Stomach (tissue), 9 donors: ENCODE data around the gene SUSD5. TPM values are rescaled to one million over a fixed set of nuclear protein-coding genes. Genes with fewer than 3 reads are reported as not detected.

Experiments
- DNase-seq, 2 donors: peaks; one replicate each; pipeline versions ENCODE4 v3.0.0 to v3.0.0-alpha.2; 2013 to 2019
- H3K27ac ChIP-seq, 5 donors: fragments of 200-600 bp in 4 of 5; sonication (generic) in 4 of 5; one replicate each; pipeline ENCODE4 v1.5.1; 2013 to 2019; ENCODE audit warnings: mild to moderate bottlenecking in 1 of 5, moderate library complexity in 1 of 5
- H3K27me3 ChIP-seq, 3 donors: fragments of 200-600 bp; sonication (generic); one replicate each; pipeline ENCODE4 v1.5.1; 2017 to 2019; ENCODE audit warnings: mixed run types in 1 of 3
- H3K36me3 ChIP-seq, 4 donors: fragments of 200-600 bp; sonication (generic); 1 replicate in 3 of 4; 2 replicates in 1 of 4; pipeline ENCODE4 v1.5.1; 2016 to 2019
- H3K4me1 ChIP-seq, 4 donors: fragments of 200-600 bp; sonication (generic); one replicate each; pipeline ENCODE4 v1.5.1; 2016 to 2019
- H3K4me3 ChIP-seq, 4 donors: fragments of 200-600 bp; sonication (generic) in 3 of 4; one replicate each; pipeline ENCODE4 v1.5.1; 2016 to 2019; ENCODE audit warnings: mild to moderate bottlenecking in 1 of 4
- H3K9me3 ChIP-seq, 4 donors: fragments of 200-600 bp; sonication (generic); one replicate each; pipeline ENCODE4 v1.5.1; 2016 to 2019
- CTCF ChIP-seq, 7 experiments: fragments of 450-650 bp in 4 of 7; fragments of 200-600 bp in 3 of 7; sonication (generic) in 3 of 7; IDR thresholded peaks; one replicate each; pipeline ENCODE4 v1.5.1; 2016 to 2019; ENCODE audit warnings: antibody characterized with exemption in 7 of 7, control low read depth in 2 of 7, mild to moderate bottlenecking in 1 of 7
- EP300 ChIP-seq: sonication (generic); formaldehyde crosslinking; IDR thresholded peaks from one replicate; pipeline ENCODE4 v1.6.1; 2017; ENCODE audit warnings: antibody characterized with exemption
- POLR2A ChIP-seq, 4 donors: fragments of 450-650 bp; IDR thresholded peaks; one replicate each; pipeline ENCODE4 v1.6.1; 2016; ENCODE audit warnings: antibody characterized with exemption in 4 of 4, control low read depth in 2 of 4, mild to moderate bottlenecking in 1 of 4, moderate library complexity in 1 of 4
- POLR2AphosphoS5 ChIP-seq, 3 donors: sonication (generic); formaldehyde crosslinking; IDR thresholded peaks; one replicate each; pipeline ENCODE4 v1.6.1; 2016; ENCODE audit warnings: antibody characterized with exemption in 3 of 3
- WGBS, 5 donors: extraction: QIAGEN DNeasy Blood & Tissue Kit in 3 of 5; methylation state at CpG; one replicate each; pipeline versions ENCODE4 v1.1.5 to v1.1.7; 2013 to 2018; 5-methylcytosine and 5-hydroxymethylcytosine counted together
- intact Hi-C: fragments of 100-400 bp; cut with DNase I; formaldehyde crosslinking; loops from one replicate; pipeline ENCODE4 v1.15.1; 2023; ENCODE audit warnings: low total_unique reads
- polyA plus RNA-seq, 3 donors: library from polyadenylated mRNA; stranded (reverse); fragments of 200-250 nt; gene quantifications; one replicate each; pipeline ENCODE4 v1.2.3, GENCODE V29; 2013
- total RNA-seq, 5 donors: library from RNA; depleted of rRNA; stranded (reverse); fragments of >200 nt; gene quantifications; one replicate each; pipeline versions ENCODE4 v1.1.0 to v1.2.3, GENCODE V29; 2014 to 2016
- donor health status: healthy with polysubstance abuse.
- donor health status: Bipolar disorder and iron deficiency.
- donor health status: healthy.

Gene SUSD5
- total and polyA plus RNA-seq, 8 donors, result 0.25 to 4.6 (median 0.58) TPM; not detected in 3

- H3K4me3 ChIP-seq, result no peak overlapping the region
- intact Hi-C loops, result no loop called here
- H3K4me1 ChIP-seq, result no peaks in the 10 kb centered on the region
- H3K9me3 ChIP-seq, result no peaks in the 10 kb centered on the region
- no peaks in the 10 kb centered on the region for H3K36me3 ChIP-seq
- peaks cover 0 to 3% (median 0%) of the 10 kb centered on the region in 3 donors for H3K27me3 ChIP-seq
- TF ChIP-seq POLR2A (IDR thresholded peaks at IDR 0.05) (no peak), EP300 (no peak), POLR2AphosphoS5 (IDR thresholded peaks at IDR 0.05) (no peak), CTCF (IDR thresholded peaks at IDR 0.05) (no peak)
- no peak overlapping the region for H3K27ac ChIP-seq
- DNase-seq, result no peak
- whole genome bisulfite sequencing, 5 donors, result 71 to 86% (median 80%) methylated on average over 3 of the region's 3 CpGs
Observed at GRCh38 chr3:33155301-33155700, 63.3 kb downstream of the SUSD5 start.

DNA sequence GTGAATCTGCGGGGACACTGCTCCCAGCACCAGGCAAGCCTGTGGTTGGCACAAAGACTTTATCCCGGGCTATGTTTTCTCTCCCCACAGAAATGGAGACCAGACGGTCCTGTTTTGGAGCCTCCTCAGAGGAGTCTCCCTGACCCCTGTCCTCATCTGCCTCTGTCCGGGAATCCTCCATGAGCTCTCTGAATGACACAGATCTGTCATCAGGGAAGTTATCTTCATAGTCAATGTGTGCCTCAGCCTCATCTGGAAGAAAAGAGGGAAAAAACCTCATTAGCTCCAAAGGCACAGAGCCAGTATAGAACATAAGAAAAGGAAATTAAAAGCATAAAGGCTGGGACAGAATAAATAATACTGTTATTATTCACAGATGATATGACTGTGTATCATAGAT is 64.8 kb downstream of the SUSD5 start:
- WGBS, 5 donors, result 77 to 90% (median 88%) methylated on average over 4 of the region's 4 CpGs
- Histone ChIP-seq H3K27ac (no peak overlapping the region), H3K27me3 (peaks cover 0 to 3% (median 0%) of the 10 kb centered on the region in 3 donors), H3K4me1 (no peaks in the 10 kb centered on the region), H3K9me3 (no peaks in the 10 kb centered on the region), H3K4me3 (no peak overlapping the region), H3K36me3 (no peaks in the 10 kb centered on the region)
- TF ChIP-seq POLR2AphosphoS5 (IDR thresholded peaks at IDR 0.05) (no peak), CTCF (IDR thresholded peaks at IDR 0.05) (no peak), EP300 (no peak), POLR2A (IDR thresholded peaks at IDR 0.05) (no peak)
- intact Hi-C loops, result no loop called here
- no peak for DNase-seq

DNA sequence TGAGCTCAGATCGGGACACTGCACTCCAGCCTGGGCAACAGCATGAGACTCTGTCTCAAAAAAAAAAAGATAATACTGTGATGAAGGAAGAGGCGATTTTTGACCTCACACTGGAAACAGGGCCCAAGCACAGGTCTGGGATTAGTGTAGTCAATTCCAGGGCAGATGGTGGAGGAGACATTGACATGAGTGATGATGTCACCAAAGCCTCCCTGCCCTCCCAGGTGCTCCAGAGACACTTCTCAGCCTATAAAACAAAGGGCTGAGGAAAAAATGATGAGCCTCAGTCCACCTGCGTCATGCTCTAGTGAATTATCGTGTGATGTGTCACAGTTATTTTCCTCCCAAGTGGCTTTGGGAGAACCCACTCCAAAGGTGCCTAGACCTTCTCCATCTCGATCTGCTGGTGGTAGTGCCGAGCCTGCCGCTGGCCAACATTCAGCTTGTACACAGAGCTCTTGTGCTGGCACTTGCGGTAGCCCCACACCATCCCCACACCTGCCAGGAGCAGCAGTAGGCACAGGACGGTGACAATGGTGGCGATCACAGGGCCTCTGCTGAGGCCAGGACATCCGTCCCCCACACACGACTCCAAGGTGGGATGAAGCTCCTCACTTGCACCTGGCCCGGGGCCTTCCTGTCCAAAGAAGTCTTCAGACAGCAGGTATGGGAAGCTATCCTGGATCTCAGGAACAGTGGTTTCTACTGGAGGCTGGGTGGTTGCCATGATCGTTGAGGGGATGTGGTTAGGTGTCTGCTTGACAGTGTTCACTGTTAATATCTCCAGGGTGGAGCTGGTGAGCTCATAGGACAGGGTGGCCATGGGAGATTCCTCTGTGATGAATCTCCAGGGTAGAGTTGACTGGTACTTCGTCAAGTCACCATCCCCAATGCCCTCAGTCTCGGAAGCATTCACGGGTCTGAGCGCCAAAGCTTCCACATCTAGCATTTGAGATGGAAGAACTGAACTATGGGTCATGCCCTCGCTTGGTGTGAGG is 65.9 kb downstream of the SUSD5 start:
- 92 to 98% (median 93%) methylated on average over 18 to 19 of the region's 19 CpGs for WGBS, 5 donors
- no peaks in the 10 kb centered on the region for H3K9me3 ChIP-seq

More for the DNA sequence above, 65.9 kb downstream of the SUSD5 start:
- Histone ChIP-seq H3K4me3 (no peak overlapping the region), H3K27ac (no peak overlapping the region), H3K36me3 (no peaks in the 10 kb centered on the region), H3K27me3 (peaks cover 0 to 3% (median 0%) of the 10 kb centered on the region in 3 donors), H3K4me1 (peaks cover 0 to 10% (median 0%) of the 10 kb centered on the region in 4 donors)
- TF ChIP-seq CTCF (IDR thresholded peaks at IDR 0.05), result no peak
- no peak for TF ChIP-seq EP300
- TF ChIP-seq POLR2A (IDR thresholded peaks at IDR 0.05), result no peak
- no peak for TF ChIP-seq POLR2AphosphoS5 (IDR thresholded peaks at IDR 0.05)
- no peak for DNase-seq
- intact Hi-C loops, result no loop called here
